Heart left ventricle (tissue), 13 donors: ENCODE measurements around the gene OSCAR.

Experiments used
- POLR2A ChIP-seq, 2 donors: fragments of 450-650 bp; IDR thresholded peaks; one replicate each; pipeline ENCODE4 v1.6.1; 2017; ENCODE audit warnings: antibody characterized with exemption in 2 of 2, mild to moderate bottlenecking in 2 of 2, moderate library complexity in 2 of 2
- TF ChIP-seq, protein P1 (sequence below), 12 donors: fragments of 200-600 bp; sonication (generic) in 4 of 12; IDR thresholded peaks; one replicate each; pipeline versions ENCODE4 v1.5.0 to v1.8.0; 2018 to 2022; ENCODE audit warnings: antibody characterized with exemption in 12 of 12, mild to moderate bottlenecking in 5 of 12
- donor health status: ischemic (EF 13 %, LVEDD 7.1; RV severe dilation, severe dysfunction).
- donor health status: DM: no; HTN: yes; CAD: no.
- donor health status: DM: no; HTN: no; CAD: no.
- donor health status: ischemic (EF 25% LVEDD 6.9; RV normal size, moderate dysfunction).
- donor health status: ischemic (EF 25% LVEDD 5.7; RV mildly dilated, moderate dysfunction).
- donor health status: ischemic (EF 35%, LVEDD 5.7; RV mildly dilated, moderate dysfunction).
- donor health status: nonischemic (EF 11% LVEDD 7.7; RV severe dilation, severe dysfunction).
- donor health status: DM: yes; HTN: yes; CAD: no.
- donor health status: PGD.
- donor health status: ischemic (EF 29% LVEDD 5.4; RV normal size, mild dysfunction).
- donor health status: nonischemic (EF 23%, LVEDD 6.1; RV moderate dilation, normal function).

DNA sequence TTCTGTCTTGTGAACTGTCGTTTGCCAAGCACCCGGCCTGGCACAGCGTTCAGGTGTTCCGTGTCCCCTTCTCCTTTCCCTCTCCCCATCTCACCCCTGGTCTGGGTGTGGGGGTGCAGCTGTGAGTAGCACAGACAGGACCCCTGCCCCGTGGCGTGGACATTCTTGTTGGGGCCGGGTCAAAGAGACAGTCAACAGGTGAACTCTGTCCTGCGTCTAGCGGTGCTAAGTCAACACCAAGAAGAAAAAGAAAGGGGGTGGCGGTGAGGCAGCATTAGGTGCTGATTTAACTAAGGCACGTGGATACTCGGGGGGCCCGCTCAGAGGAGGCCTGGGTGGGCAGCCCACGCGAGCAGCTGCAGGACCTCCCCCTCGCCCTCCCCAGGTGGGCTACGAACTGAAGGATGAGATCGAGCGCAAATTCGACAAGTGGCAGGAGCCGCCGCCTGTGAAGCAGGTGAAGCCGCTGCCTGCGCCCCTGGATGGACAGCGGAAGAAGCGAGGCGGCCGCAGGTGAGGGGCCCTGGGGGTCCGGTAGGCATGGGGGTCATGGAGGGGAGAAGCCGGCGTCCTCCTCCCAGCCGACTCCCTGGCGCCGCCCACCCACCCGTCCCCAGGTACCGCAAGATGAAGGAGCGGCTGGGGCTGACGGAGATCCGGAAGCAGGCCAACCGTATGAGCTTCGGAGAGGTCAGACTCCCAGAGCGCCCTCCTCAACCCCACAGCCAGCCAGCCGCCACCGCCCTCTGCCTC, 27.3 kb upstream of the OSCAR start:
- TF ChIP-seq, protein P1, sequence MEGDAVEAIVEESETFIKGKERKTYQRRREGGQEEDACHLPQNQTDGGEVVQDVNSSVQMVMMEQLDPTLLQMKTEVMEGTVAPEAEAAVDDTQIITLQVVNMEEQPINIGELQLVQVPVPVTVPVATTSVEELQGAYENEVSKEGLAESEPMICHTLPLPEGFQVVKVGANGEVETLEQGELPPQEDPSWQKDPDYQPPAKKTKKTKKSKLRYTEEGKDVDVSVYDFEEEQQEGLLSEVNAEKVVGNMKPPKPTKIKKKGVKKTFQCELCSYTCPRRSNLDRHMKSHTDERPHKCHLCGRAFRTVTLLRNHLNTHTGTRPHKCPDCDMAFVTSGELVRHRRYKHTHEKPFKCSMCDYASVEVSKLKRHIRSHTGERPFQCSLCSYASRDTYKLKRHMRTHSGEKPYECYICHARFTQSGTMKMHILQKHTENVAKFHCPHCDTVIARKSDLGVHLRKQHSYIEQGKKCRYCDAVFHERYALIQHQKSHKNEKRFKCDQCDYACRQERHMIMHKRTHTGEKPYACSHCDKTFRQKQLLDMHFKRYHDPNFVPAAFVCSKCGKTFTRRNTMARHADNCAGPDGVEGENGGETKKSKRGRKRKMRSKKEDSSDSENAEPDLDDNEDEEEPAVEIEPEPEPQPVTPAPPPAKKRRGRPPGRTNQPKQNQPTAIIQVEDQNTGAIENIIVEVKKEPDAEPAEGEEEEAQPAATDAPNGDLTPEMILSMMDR (IDR thresholded peaks at IDR 0.05): no peak
- no peak for TF ChIP-seq POLR2A (IDR thresholded peaks at IDR 0.05)
